T-helper 22 cell (primary cell): ENCODE measurements around the gene FAM131B.
A peak's percentile ranks its signal among the peaks of the same experiment; 100 is the strongest.
"Not testable (repeated sequence)": the region's sequence is repeated elsewhere in the genome, so short reads cannot be mapped to it uniquely, and the experiment has no call there.

Source experiments
- DNase-seq: peaks from one replicate; pipeline ENCODE4 v3.0.0-alpha.2; 2020; ENCODE audit warnings: low read depth

Gene FAM131B

GRCh38 chr7:143362131-143363015, at the start of gene FAM131B:
Gene FAM131B (minus strand): TSS chr7:143362713. CDS start chr7:143362603, 110 bp downstream.
- DNase-seq, result no peak

GRCh38 chr7:143411976-143412708, 49.6 kb upstream of the FAM131B start:
- no peak for DNase-seq

GRCh38 chr7:143410521-143411004, 48.0 kb upstream of the FAM131B start:
- no peak for DNase-seq

GRCh38 chr7:143408686-143409561, 46.4 kb upstream of the FAM131B start, which contains the start of gene EPHA1:
Gene EPHA1 (minus strand): TSS chr7:143408856. CDS start chr7:143408805, 51 bp downstream.
- peak; percentile 34 for DNase-seq

GRCh38 chr7:143408252-143408685, 45.8 kb upstream of the FAM131B start:
- DNase-seq, result no peak

GRCh38 chr7:143407287-143408251, 45.1 kb upstream of the FAM131B start:
- no peak for DNase-seq

- DNase-seq, result no peak
Observed at GRCh38 chr7:143406002-143406357, 43.5 kb upstream of the FAM131B start.

- no peak for DNase-seq
Observed at GRCh38 chr7:143405173-143406001, 42.9 kb upstream of the FAM131B start.

GRCh38 chr7:143402233-143402632, 39.7 kb upstream of the FAM131B start:
- not testable (repeated sequence) for DNase-seq

GRCh38 chr7:143401265-143401664, 38.8 kb upstream of the FAM131B start:
- no peak for DNase-seq

GRCh38 chr7:143399642-143400041, 37.1 kb upstream of the FAM131B start:
- DNase-seq, result no peak

- no peak for DNase-seq
Observed at GRCh38 chr7:143399151-143399550, 36.6 kb upstream of the FAM131B start.

GRCh38 chr7:143398616-143399015, 36.1 kb upstream of the FAM131B start:
- no peak for DNase-seq

GRCh38 chr7:143397710-143398530, 35.4 kb upstream of the FAM131B start:
- no peak for DNase-seq

- no peak for DNase-seq
Observed at GRCh38 chr7:143396625-143397556, 34.4 kb upstream of the FAM131B start.

- DNase-seq, result no peak
Observed at GRCh38 chr7:143396182-143396581, 33.7 kb upstream of the FAM131B start.
